ENCODE data around the gene SLC38A7.
A peak's percentile ranks its signal among the peaks of the same experiment; 100 is the strongest.
"Not testable (repeated sequence)": the region's sequence is repeated elsewhere in the genome, so short reads cannot be mapped to it uniquely, and the experiment has no call there.

Gene SLC38A7

DNA sequence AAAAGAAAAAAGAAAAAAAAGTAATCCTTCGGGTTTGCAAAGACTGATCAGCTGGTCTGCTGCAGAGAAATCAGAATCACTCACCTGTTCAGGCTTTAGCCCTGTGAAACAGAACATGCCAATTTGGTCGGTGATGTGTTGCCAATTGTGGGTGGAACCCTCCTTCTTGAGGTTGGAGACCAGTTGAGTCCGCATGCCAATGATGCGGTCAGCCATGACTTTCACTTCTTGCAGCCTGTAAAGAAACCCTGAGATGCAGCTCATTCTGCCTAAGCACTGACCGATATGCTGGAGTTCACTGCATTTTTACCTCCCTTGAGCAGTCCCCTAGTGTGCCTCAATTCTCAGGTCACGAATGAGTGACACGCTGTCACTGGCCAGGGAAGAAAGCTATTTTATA is 24.8 kb upstream of the SLC38A7 start:
- no peak for DNase-seq (ENCODE audit: low read depth)
- TF ChIP-seq CTCF (IDR thresholded peaks at IDR 0.05; ENCODE audit: control insufficient read depth, extremely low read depth, insufficient read depth) = no peak
- H3K4me3 ChIP-seq (ENCODE audit: low read depth, low read length) = no peak overlapping the region

GRCh38 chr16:58699151-58699550 is 14.6 kb upstream of the SLC38A7 start:
- no peak for TF ChIP-seq CTCF (IDR thresholded peaks at IDR 0.05; ENCODE audit: control insufficient read depth, extremely low read depth, insufficient read depth)
- no peak overlapping the region for H3K4me3 ChIP-seq (ENCODE audit: low read depth, low read length)
- DNase-seq (ENCODE audit: low read depth) = no peak

GRCh38 chr16:58695368-58695767 is 10.8 kb upstream of the SLC38A7 start:
- TF ChIP-seq CTCF (IDR thresholded peaks at IDR 0.05; ENCODE audit: control insufficient read depth, extremely low read depth, insufficient read depth) = no peak
- H3K4me3 ChIP-seq (ENCODE audit: low read depth, low read length) = no peak overlapping the region
- DNase-seq (ENCODE audit: low read depth) = no peak

GRCh38 chr16:58692450-58692849 is 7.9 kb upstream of the SLC38A7 start:
- H3K4me3 ChIP-seq (ENCODE audit: low read depth, low read length) = no peak overlapping the region
- TF ChIP-seq CTCF (IDR thresholded peaks at IDR 0.05; ENCODE audit: control insufficient read depth, extremely low read depth, insufficient read depth) = no peak
- DNase-seq (ENCODE audit: low read depth) = no peak

DNA sequence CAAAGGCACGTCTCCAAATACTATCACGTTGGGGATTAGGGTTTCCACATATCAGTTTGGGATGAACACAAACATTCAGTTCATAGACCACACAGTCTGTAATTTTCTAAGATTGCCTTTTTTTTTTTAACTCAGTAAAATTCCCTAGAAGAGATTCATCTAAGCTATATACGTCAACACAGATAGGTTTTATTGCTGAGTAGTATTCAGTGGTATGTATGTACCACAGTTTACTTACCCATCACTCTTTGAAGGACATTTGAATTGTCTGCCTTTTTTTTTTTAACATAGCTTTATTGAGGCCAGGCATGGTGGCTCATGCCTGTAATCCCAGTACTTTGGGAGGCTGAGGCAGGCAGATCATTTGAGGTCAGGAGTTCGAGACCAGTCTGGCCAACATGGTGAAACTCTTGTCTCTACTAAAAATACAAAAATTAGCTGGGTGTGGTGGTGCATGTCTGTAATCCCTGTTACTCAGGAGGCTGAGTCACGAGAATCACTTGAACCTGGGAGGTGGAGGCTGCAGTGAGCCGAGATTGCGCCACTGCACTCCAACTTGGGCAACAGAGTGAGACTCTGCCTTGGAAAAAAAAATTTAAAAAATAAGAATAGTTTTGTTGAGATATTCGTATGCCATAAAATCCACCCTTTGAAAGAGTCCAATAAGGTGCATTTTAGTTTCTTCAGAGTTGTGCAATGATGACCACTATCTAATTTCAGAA is 2.6 kb upstream of the SLC38A7 start:
- H3K4me3 ChIP-seq (ENCODE audit: low read depth, low read length); DNase-seq (ENCODE audit: low read depth): not testable (repeated sequence)

DNA sequence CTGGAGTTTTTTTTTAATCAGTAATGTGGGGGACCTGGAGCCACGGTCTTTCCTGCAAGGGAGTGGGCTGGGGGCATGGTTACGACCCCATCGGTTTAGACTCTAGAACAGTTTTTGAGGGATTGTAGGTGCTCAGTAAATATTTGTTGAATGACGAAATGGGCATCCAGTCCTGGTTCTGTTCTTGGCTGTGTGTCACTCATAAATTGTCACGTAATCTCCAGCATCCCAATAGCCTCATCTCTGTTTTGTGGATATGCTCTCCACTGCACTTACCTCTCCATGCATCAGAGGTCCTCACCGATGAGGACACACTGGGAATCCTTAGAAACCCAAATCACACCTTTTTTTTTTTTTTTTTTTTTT is 497 bp upstream of the SLC38A7 start:
- no peak for TF ChIP-seq CTCF (IDR thresholded peaks at IDR 0.05; ENCODE audit: control insufficient read depth, extremely low read depth, insufficient read depth)
- H3K4me3 ChIP-seq (ENCODE audit: low read depth, low read length) = peak overlapping the region; percentile 85
- DNase-seq (ENCODE audit: low read depth) = no peak

GRCh38 chr16:58684001-58684353 is 593 bp downstream of the SLC38A7 start:
- peak overlapping the region; percentile 85 for H3K4me3 ChIP-seq (ENCODE audit: low read depth, low read length)
- DNase-seq (ENCODE audit: low read depth) = no peak
- no peak for TF ChIP-seq CTCF (IDR thresholded peaks at IDR 0.05; ENCODE audit: control insufficient read depth, extremely low read depth, insufficient read depth)
